ENCODE data around the gene SUGCT. TPM values are rescaled to one million over a fixed set of nuclear protein-coding genes. Genes with fewer than 3 reads are reported as not detected.

SUGCT gene
- total RNA-seq (2021) (4.6 to 7.4 TPM (median 7.2 TPM) in 3 replicates), Bru-seq, nascent RNA (percentile 47 among the genes with signal in this experiment)
- long read RNA-seq, experiment 1, partial matches to known transcripts: 0 of 4 reads
- long read RNA-seq, experiment 1, other reads (novel, unspliced or antisense): 4 of 4 reads
- long read RNA-seq, experiment 2, partial matches to known transcripts: 2 of 5 reads
- long read RNA-seq, experiment 2, other reads (novel, unspliced or antisense): 2 of 5 reads
- long read RNA-seq, experiment 3: 0 reads

DNA sequence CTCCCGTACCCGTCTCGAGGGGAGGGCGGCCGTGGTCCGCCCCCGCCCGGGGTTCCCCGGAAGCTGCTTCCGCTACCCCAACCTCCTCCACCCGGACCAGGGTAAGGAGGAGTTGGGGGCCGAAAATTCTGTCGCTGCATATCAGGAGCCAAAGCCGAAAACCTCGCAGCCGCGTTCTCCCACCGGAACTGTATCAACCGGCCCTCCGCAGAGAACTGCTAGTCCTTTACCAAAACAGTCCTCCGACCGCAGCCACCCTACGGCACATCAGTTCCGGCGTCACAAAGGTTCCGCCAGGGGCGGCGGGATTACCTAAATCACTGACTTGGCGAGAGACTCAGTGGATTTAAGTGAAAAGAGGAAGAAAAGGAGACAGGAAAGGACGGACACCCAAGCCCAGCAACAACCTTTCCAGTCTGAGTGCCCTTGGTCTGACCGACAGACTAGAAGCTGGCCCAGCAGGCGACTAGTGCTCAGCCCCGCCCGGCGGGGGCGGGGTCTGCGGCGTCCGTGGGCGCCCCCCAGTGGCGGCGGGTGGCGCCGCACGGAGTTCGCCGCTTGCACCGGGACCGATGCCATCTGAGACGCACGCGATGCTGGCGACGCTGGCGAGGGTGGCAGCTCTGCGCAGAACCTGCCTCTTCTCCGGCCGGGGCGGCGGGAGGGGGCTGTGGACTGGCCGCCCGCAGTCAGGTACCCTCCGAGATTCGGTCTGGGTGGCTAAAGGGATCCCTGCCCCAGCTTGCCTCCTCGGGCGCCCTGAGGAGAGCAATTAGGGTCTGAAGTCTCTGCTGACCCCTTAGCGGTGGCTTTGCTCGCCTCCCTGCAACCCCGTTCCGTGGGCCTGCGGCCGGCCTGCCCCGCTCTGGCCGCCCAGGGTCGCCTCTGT lies at the start of gene SUGCT, which contains the start of gene MPLKIP:
TSS of gene SUGCT (plus strand) at position 578 of the 889 bp plus-strand sequence.
TSS of gene MPLKIP (minus strand) at position 195 of the 889 bp plus-strand sequence. CDS start at position 140, 55 bp downstream.
- CTCF ChIA-PET: interaction anchor here (0.6 to 1.5 kb wide), 11 partner anchors 11 to 554 kb away, joined by 3 to 8 read pairs (median 4); no protein-coding TSS in a partner anchor
- ATAC-seq (peak; percentile 87), DNase-seq (ENCODE audit: low spot score) (peak; percentile 81)
- Mint-ChIP-seq H3K36me3 (peaks cover 2% of the 10 kb centered on the region; the same call in 1 of the 2 replicates), H3K9me3 (peaks cover 6% of the 10 kb centered on the region; the same call in 1 of the 2 replicates), H3K27me3 (ENCODE audit: low read depth) (peaks cover 14% of the 10 kb centered on the region), H3K27ac (peak within 1 kb of the TSS; percentile 94), H3K4me3 (peak within 1 kb of the TSS; percentile 90), H3K4me1 (peaks cover 13% of the 10 kb centered on the region)
- POLR2A ChIA-PET: interaction anchor here (0.9 kb wide), 1 partner anchor 16 kb away, joined by 3 read pairs; no protein-coding TSS in a partner anchor
- TF ChIP-seq ESRRA (CRISPR knock-in tag; IDR thresholded peaks at IDR 0.05; ENCODE audit: borderline replicate concordance): peak; percentile 88; the same call in 1 of the 2 replicates
- no peak for TF ChIP-seq NFYB (CRISPR knock-in tag; conservative IDR thresholded peaks at IDR 0.05; ENCODE audit: low read depth)
- TF ChIP-seq ZNF263 (CRISPR knock-in tag; IDR thresholded peaks at IDR 0.05; ENCODE audit: low read depth): no peak
- TF ChIP-seq ZNF423 (CRISPR knock-in tag; IDR thresholded peaks at IDR 0.05): no peak
- no peak for TF ChIP-seq FOXJ3 (CRISPR knock-in tag; IDR thresholded peaks at IDR 0.05; ENCODE audit: borderline replicate concordance)
- TF ChIP-seq, protein P1, sequence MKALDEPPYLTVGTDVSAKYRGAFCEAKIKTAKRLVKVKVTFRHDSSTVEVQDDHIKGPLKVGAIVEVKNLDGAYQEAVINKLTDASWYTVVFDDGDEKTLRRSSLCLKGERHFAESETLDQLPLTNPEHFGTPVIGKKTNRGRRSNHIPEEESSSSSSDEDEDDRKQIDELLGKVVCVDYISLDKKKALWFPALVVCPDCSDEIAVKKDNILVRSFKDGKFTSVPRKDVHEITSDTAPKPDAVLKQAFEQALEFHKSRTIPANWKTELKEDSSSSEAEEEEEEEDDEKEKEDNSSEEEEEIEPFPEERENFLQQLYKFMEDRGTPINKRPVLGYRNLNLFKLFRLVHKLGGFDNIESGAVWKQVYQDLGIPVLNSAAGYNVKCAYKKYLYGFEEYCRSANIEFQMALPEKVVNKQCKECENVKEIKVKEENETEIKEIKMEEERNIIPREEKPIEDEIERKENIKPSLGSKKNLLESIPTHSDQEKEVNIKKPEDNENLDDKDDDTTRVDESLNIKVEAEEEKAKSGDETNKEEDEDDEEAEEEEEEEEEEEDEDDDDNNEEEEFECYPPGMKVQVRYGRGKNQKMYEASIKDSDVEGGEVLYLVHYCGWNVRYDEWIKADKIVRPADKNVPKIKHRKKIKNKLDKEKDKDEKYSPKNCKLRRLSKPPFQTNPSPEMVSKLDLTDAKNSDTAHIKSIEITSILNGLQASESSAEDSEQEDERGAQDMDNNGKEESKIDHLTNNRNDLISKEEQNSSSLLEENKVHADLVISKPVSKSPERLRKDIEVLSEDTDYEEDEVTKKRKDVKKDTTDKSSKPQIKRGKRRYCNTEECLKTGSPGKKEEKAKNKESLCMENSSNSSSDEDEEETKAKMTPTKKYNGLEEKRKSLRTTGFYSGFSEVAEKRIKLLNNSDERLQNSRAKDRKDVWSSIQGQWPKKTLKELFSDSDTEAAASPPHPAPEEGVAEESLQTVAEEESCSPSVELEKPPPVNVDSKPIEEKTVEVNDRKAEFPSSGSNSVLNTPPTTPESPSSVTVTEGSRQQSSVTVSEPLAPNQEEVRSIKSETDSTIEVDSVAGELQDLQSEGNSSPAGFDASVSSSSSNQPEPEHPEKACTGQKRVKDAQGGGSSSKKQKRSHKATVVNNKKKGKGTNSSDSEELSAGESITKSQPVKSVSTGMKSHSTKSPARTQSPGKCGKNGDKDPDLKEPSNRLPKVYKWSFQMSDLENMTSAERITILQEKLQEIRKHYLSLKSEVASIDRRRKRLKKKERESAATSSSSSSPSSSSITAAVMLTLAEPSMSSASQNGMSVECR (CRISPR knock-in tag; IDR thresholded peaks at IDR 0.05; ENCODE audit: borderline replicate concordance): 0 out of 2 replicates have a peak, but pooled peaks have one; percentile 20
- TF ChIP-seq, protein P2, sequence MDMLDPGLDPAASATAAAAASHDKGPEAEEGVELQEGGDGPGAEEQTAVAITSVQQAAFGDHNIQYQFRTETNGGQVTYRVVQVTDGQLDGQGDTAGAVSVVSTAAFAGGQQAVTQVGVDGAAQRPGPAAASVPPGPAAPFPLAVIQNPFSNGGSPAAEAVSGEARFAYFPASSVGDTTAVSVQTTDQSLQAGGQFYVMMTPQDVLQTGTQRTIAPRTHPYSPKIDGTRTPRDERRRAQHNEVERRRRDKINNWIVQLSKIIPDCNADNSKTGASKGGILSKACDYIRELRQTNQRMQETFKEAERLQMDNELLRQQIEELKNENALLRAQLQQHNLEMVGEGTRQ (CRISPR knock-in tag; IDR thresholded peaks at IDR 0.05): peak; percentile 27; the same call in 1 of the 2 replicates
- peak; percentile 48; the same call in 1 of the 2 replicates for TF ChIP-seq SMAD3 (CRISPR knock-in tag; IDR thresholded peaks at IDR 0.05; ENCODE audit: borderline replicate concordance)
- TF ChIP-seq, protein P3, sequence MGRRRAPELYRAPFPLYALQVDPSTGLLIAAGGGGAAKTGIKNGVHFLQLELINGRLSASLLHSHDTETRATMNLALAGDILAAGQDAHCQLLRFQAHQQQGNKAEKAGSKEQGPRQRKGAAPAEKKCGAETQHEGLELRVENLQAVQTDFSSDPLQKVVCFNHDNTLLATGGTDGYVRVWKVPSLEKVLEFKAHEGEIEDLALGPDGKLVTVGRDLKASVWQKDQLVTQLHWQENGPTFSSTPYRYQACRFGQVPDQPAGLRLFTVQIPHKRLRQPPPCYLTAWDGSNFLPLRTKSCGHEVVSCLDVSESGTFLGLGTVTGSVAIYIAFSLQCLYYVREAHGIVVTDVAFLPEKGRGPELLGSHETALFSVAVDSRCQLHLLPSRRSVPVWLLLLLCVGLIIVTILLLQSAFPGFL (CRISPR knock-in tag; IDR thresholded peaks at IDR 0.05; ENCODE audit: borderline replicate concordance): peak; percentile 75; the same call in 1 of the 2 replicates
- TF ChIP-seq ELF4 (CRISPR knock-in tag; IDR thresholded peaks at IDR 0.05; ENCODE audit: low read depth): peak; percentile 72; the same call in 1 of the 2 replicates
- TF ChIP-seq, protein P4, sequence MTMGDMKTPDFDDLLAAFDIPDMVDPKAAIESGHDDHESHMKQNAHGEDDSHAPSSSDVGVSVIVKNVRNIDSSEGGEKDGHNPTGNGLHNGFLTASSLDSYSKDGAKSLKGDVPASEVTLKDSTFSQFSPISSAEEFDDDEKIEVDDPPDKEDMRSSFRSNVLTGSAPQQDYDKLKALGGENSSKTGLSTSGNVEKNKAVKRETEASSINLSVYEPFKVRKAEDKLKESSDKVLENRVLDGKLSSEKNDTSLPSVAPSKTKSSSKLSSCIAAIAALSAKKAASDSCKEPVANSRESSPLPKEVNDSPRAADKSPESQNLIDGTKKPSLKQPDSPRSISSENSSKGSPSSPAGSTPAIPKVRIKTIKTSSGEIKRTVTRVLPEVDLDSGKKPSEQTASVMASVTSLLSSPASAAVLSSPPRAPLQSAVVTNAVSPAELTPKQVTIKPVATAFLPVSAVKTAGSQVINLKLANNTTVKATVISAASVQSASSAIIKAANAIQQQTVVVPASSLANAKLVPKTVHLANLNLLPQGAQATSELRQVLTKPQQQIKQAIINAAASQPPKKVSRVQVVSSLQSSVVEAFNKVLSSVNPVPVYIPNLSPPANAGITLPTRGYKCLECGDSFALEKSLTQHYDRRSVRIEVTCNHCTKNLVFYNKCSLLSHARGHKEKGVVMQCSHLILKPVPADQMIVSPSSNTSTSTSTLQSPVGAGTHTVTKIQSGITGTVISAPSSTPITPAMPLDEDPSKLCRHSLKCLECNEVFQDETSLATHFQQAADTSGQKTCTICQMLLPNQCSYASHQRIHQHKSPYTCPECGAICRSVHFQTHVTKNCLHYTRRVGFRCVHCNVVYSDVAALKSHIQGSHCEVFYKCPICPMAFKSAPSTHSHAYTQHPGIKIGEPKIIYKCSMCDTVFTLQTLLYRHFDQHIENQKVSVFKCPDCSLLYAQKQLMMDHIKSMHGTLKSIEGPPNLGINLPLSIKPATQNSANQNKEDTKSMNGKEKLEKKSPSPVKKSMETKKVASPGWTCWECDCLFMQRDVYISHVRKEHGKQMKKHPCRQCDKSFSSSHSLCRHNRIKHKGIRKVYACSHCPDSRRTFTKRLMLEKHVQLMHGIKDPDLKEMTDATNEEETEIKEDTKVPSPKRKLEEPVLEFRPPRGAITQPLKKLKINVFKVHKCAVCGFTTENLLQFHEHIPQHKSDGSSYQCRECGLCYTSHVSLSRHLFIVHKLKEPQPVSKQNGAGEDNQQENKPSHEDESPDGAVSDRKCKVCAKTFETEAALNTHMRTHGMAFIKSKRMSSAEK (CRISPR knock-in tag; IDR thresholded peaks at IDR 0.05; ENCODE audit: borderline replicate concordance): no peak
- TF ChIP-seq, protein P5, sequence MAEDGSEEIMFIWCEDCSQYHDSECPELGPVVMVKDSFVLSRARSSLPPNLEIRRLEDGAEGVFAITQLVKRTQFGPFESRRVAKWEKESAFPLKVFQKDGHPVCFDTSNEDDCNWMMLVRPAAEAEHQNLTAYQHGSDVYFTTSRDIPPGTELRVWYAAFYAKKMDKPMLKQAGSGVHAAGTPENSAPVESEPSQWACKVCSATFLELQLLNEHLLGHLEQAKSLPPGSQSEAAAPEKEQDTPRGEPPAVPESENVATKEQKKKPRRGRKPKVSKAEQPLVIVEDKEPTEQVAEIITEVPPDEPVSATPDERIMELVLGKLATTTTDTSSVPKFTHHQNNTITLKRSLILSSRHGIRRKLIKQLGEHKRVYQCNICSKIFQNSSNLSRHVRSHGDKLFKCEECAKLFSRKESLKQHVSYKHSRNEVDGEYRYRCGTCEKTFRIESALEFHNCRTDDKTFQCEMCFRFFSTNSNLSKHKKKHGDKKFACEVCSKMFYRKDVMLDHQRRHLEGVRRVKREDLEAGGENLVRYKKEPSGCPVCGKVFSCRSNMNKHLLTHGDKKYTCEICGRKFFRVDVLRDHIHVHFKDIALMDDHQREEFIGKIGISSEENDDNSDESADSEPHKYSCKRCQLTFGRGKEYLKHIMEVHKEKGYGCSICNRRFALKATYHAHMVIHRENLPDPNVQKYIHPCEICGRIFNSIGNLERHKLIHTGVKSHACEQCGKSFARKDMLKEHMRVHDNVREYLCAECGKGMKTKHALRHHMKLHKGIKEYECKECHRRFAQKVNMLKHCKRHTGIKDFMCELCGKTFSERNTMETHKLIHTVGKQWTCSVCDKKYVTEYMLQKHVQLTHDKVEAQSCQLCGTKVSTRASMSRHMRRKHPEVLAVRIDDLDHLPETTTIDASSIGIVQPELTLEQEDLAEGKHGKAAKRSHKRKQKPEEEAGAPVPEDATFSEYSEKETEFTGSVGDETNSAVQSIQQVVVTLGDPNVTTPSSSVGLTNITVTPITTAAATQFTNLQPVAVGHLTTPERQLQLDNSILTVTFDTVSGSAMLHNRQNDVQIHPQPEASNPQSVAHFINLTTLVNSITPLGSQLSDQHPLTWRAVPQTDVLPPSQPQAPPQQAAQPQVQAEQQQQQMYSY (CRISPR knock-in tag; IDR thresholded peaks at IDR 0.05): no peak
- TF ChIP-seq MXD4 (CRISPR knock-in tag; IDR thresholded peaks at IDR 0.05; ENCODE audit: borderline replicate concordance): no peak
- TF ChIP-seq GTF2I (CRISPR knock-in tag; conservative IDR thresholded peaks at IDR 0.05): no peak
- peak; percentile 43; the same call in 1 of the 2 replicates for TF ChIP-seq HMGA2 (CRISPR knock-in tag; IDR thresholded peaks at IDR 0.05)
- TF ChIP-seq MYBL2 (CRISPR knock-in tag; IDR thresholded peaks at IDR 0.05): peak; percentile 78; the same call in 1 of the 2 replicates
- peak; percentile 80 for TF ChIP-seq ETV6 (CRISPR knock-in tag; IDR thresholded peaks at IDR 0.05)
